CD4-positive, alpha-beta memory T cell (primary cell): ENCODE results near the gene NSUN2. TPM values are rescaled to one million over a fixed set of nuclear protein-coding genes. Genes with fewer than 3 reads are reported as not detected.
A peak's percentile ranks its signal among the peaks of the same experiment; 100 is the strongest.

ENCODE experiments used
- CTCF ChIA-PET: fragments of 350-600 bp; sonication (Branson Sonifier 250); formaldehyde crosslinking; loops from one replicate; lab custom pipeline; 2021; ENCODE audit warnings: inconsistent platforms; ENCODE audit not compliant: partially characterized antibody; lab: Charles Lee
- POLR2A ChIA-PET: fragments of 350-600 bp; sonication (Branson Sonifier 250); formaldehyde crosslinking; loops from one replicate; lab custom pipeline; 2021; ENCODE audit not compliant: partially characterized antibody; lab: Charles Lee
- DNase-seq, 5 donors: peaks; one replicate each; pipeline versions ENCODE4 v3.0.0 to v3.0.0-alpha.2; 2020 to 2022; ENCODE audit warnings: mixed read lengths in 1 of 5
- H3K27ac ChIP-seq: one replicate; pipeline ENCODE4 v1.7.0; 2013; ENCODE audit warnings: low read depth, low read length
- H3K27me3 ChIP-seq: 2 replicates; pipeline ENCODE4 v1.7.0; 2013; ENCODE audit warnings: mild to moderate bottlenecking, low read length, moderate library complexity; ENCODE audit not compliant: insufficient read depth
- H3K36me3 ChIP-seq: 2 replicates; pipeline ENCODE4 v1.7.0; 2013; ENCODE audit warnings: mild to moderate bottlenecking, low read length, moderate library complexity; ENCODE audit not compliant: insufficient read depth
- H3K4me1 ChIP-seq: 2 replicates; pipeline ENCODE4 v1.7.0; 2013; ENCODE audit warnings: mild to moderate bottlenecking, low read length, moderate library complexity; ENCODE audit not compliant: insufficient read depth
- H3K4me3 ChIP-seq, 2 donors: one replicate each; pipeline ENCODE4 v1.7.0; 2013; ENCODE audit warnings: low read length in 2 of 2, mild to moderate bottlenecking in 1 of 2
- H3K9me3 ChIP-seq, 2 donors: one replicate each; pipeline ENCODE4 v1.7.0; 2013; ENCODE audit warnings: low read length in 2 of 2, control low read depth in 1 of 2; ENCODE audit not compliant: control insufficient read depth in 1 of 2
- H3K27ac Mint-ChIP-seq, 7 donors: one replicate each; pipeline ENCODE4 v1.8.0; 2020 to 2021; ENCODE audit warnings: mixed read lengths in 7 of 7, mild to moderate bottlenecking in 6 of 7, inconsistent platforms in 3 of 7, moderate library complexity in 3 of 7
- H3K27me3 Mint-ChIP-seq, 2 donors: one replicate each; pipeline ENCODE4 v1.8.0; 2020 to 2021; ENCODE audit warnings: mixed read lengths in 2 of 2
- H3K36me3 Mint-ChIP-seq, 2 donors: one replicate each; pipeline ENCODE4 v1.8.0; 2020 to 2021; ENCODE audit warnings: mixed read lengths in 2 of 2, inconsistent platforms in 1 of 2, mild to moderate bottlenecking in 1 of 2
- H3K4me1 Mint-ChIP-seq, 4 donors: one replicate each; pipeline ENCODE4 v1.8.0; 2020 to 2021; ENCODE audit warnings: mixed read lengths in 4 of 4, mild to moderate bottlenecking in 1 of 4
- H3K4me3 Mint-ChIP-seq, 8 donors: one replicate each; pipeline ENCODE4 v1.8.0; 2020 to 2021; ENCODE audit warnings: mixed read lengths in 8 of 8, mild to moderate bottlenecking in 7 of 8, moderate library complexity in 6 of 8, inconsistent platforms in 3 of 8
- H3K9me3 Mint-ChIP-seq, 8 donors: one replicate each; pipeline ENCODE4 v1.8.0; 2020 to 2021; ENCODE audit warnings: mixed read lengths in 8 of 8, mild to moderate bottlenecking in 5 of 8, inconsistent platforms in 3 of 8, moderate library complexity in 1 of 8
- intact Hi-C: fragments of 100-400 bp; cut with micrococcal nuclease; formaldehyde crosslinking; loops from one replicate; pipeline ENCODE4 v1.15.1; 2023
- polyA plus RNA-seq, 2 donors: library from polyadenylated mRNA; unstranded; fragments of 300-500 nt; fragmentation: Illumina TruSeq; gene quantifications; one replicate each; pipeline ENCODE4 v1.2.3, GENCODE V29; 2021
- total RNA-seq, 2 experiments: library from RNA; stranded (reverse); gene quantifications; one replicate each; pipeline ENCODE4 v1.2.3, GENCODE V29; 2021

NSUN2 gene
- total RNA-seq (10 to 100 TPM; 78.0 to 81.6 TPM), polyA plus RNA-seq (10 to 100 TPM; 22.6 to 42.6 TPM)

DNA sequence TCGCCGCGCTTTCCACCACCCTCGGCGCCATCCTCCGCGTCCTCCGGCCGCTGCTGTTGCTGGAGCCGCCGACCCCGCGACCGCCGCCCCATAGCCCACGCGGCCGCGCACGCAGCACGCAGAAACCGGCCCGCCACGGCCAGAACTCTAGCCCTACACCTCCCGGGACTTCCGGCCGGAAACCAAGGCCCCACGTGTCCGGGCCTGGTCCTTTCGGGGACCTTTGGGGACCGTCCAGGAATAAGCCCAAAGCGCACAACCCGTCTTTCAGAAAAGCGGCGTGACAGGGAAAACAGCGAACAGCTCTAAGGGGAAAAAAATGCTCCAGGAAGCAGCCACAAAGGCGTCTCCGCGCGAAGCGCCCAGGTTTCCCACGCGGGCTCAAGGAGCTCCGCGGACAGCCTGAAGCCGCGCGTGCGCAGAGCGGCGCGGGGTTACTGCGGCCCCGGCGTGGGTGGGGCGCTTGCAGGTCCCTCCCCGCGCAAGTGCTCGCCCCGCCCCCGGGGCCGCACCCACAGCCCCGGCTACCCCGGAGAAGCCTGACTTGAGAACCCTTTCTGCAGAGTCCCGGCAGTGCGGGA lies at the start of gene NSUN2, which contains the start of gene SRD5A1:
Gene NSUN2, minus strand, starts transcription at position 157 of the 581 bp plus-strand sequence. Its CDS starts 65 bp downstream, at position 92.
Gene SRD5A1, plus strand, starts transcription at position 553 of the 581 bp plus-strand sequence. CDS start 137 bp downstream, outside the sequence.
- H3K27me3 Mint-ChIP-seq = no peaks in the 10 kb centered on the region
- intact Hi-C loops = loop anchor here (1.0 kb wide), 6 partner anchors 80 to 1236 kb away; partner anchors contain the start of genes FASTKD3, ICE1, MED10 and MTRR
- Histone ChIP-seq H3K27ac (peak within 1 kb of the TSS; percentile 87), H3K4me1 (peaks cover 36% of the 10 kb centered on the region), H3K9me3 (no peaks in the 10 kb centered on the region), H3K27me3 (no peaks in the 10 kb centered on the region), H3K4me3 (peak within 1 kb of the TSS; percentile 66 to 94), H3K36me3 (peaks cover 30% of the 10 kb centered on the region)
- H3K4me3 Mint-ChIP-seq = peak within 1 kb of the TSS; percentile 84 to 99 (median 93)
- peaks cover 27 to 41% of the 10 kb centered on the region in 2 donors for H3K36me3 Mint-ChIP-seq
- CTCF ChIA-PET = interaction anchor here (0.7 to 6.3 kb wide), 13 partner anchors 10 to 1211 kb away, joined by 3 to 35 read pairs (median 3); partner anchors contain the start of genes MED10 and TENT4A
- POLR2A ChIA-PET = interaction anchor here (0.7 to 3.7 kb wide), 19 partner anchors 9 to 1236 kb away, joined by 3 to 29 read pairs (median 4); partner anchors contain the start of genes CFAP90, FASTKD3, ICE1 and MED10
- H3K9me3 Mint-ChIP-seq = no peaks in the 10 kb centered on the region
- peak within 1 kb of the TSS; percentile 92 to 99 (median 99) for H3K27ac Mint-ChIP-seq
- peaks cover 30 to 60% (median 39%) of the 10 kb centered on the region in 4 donors for H3K4me1 Mint-ChIP-seq
- peak; percentile 92 to 98 (median 95) for DNase-seq

GRCh38 chr5:6682239-6682638 lies 49.4 kb upstream of the NSUN2 start:
- H3K4me3 Mint-ChIP-seq = no peak overlapping the region
- Histone ChIP-seq H3K4me3 (no peak overlapping the region), H3K36me3 (no peaks in the 10 kb centered on the region), H3K4me1 (no peaks in the 10 kb centered on the region), H3K27ac (no peak overlapping the region), H3K27me3 (peaks cover 3% of the 10 kb centered on the region), H3K9me3 (no peaks in the 10 kb centered on the region)
- peaks cover 23 to 33% of the 10 kb centered on the region in 2 donors for H3K27me3 Mint-ChIP-seq
- H3K9me3 Mint-ChIP-seq = peaks cover 0 to 3% (median 0%) of the 10 kb centered on the region in 8 donors
- DNase-seq = no peak
- no peak overlapping the region for H3K27ac Mint-ChIP-seq
- H3K36me3 Mint-ChIP-seq = no peaks in the 10 kb centered on the region
- POLR2A ChIA-PET = interaction anchor here (1.4 kb wide), 1 partner anchor 31 kb away, joined by 3 read pairs; the partner anchor contains the start of gene TENT4A
- CTCF ChIA-PET = interaction anchor here (1.1 kb wide), 1 partner anchor 63 kb away, joined by 3 read pairs; no protein-coding TSS in a partner anchor
- intact Hi-C loops = no loop called here
- peaks cover under 1 to 5% (median 3%) of the 10 kb centered on the region in 4 donors for H3K4me1 Mint-ChIP-seq

DNA sequence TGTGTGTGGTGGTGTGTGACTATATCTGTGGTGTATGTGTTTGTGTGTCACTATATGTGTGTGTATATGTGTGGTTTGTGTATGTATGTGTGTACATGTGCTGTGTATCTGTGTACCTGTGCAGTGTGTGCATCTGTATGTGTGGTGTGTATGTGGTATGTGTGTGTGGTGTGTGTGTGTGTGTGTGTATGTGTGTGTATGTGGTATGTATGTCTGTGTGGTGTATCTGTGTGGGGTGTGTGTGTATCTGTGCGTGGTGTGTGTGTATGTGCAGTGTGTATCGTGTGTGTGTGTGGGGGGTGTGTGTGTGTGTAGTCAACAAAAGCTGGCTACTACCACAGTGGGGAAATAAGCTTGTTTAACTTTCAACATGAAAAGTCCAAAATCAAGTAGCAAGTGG lies 48.8 kb upstream of the NSUN2 start:
- Mint-ChIP-seq H3K4me1 (peaks cover 0 to 5% (median 2%) of the 10 kb centered on the region in 4 donors), H3K4me3 (no peak overlapping the region), H3K36me3 (no peaks in the 10 kb centered on the region), H3K27ac (no peak overlapping the region), H3K27me3 (peaks cover 23 to 30% of the 10 kb centered on the region in 2 donors), H3K9me3 (peaks cover 0 to 3% (median 0%) of the 10 kb centered on the region in 8 donors)
- no peak overlapping the region for H3K27ac ChIP-seq
- no peak overlapping the region for H3K4me3 ChIP-seq
- ChIA-PET CTCF (no interaction called here), POLR2A (interaction anchor here (1.4 kb wide), 1 partner anchor 31 kb away, joined by 3 read pairs; the partner anchor contains the start of gene TENT4A)
- no peaks in the 10 kb centered on the region for H3K9me3 ChIP-seq
- intact Hi-C loops = no loop called here
- DNase-seq = no peak
- H3K36me3 ChIP-seq = no peaks in the 10 kb centered on the region
- H3K4me1 ChIP-seq = no peaks in the 10 kb centered on the region
- peaks cover 3% of the 10 kb centered on the region for H3K27me3 ChIP-seq

GRCh38 chr5:6680922-6681321 lies 48.1 kb upstream of the NSUN2 start:
- H3K36me3 ChIP-seq = no peaks in the 10 kb centered on the region
- no peaks in the 10 kb centered on the region for H3K9me3 ChIP-seq
- no peaks in the 10 kb centered on the region for H3K4me1 ChIP-seq
- no peak overlapping the region for H3K4me3 ChIP-seq
- POLR2A ChIA-PET = no interaction called here
- H3K27me3 ChIP-seq = peaks cover 3% of the 10 kb centered on the region
- no peak overlapping the region for H3K27ac ChIP-seq
- Mint-ChIP-seq H3K27ac (no peak overlapping the region), H3K27me3 (peaks cover 19 to 26% of the 10 kb centered on the region in 2 donors), H3K9me3 (peaks cover 0 to 3% (median 0%) of the 10 kb centered on the region in 8 donors), H3K4me3 (no peak overlapping the region), H3K4me1 (peaks cover 0 to 3% (median 0%) of the 10 kb centered on the region in 4 donors), H3K36me3 (no peaks in the 10 kb centered on the region)
- intact Hi-C loops = no loop called here
- CTCF ChIA-PET = no interaction called here
- no peak for DNase-seq

- no peak for DNase-seq
- Histone ChIP-seq H3K27me3 (no peaks in the 10 kb centered on the region), H3K27ac (no peak overlapping the region), H3K4me1 (no peaks in the 10 kb centered on the region), H3K9me3 (no peaks in the 10 kb centered on the region), H3K4me3 (no peak overlapping the region), H3K36me3 (no peaks in the 10 kb centered on the region)
- ChIA-PET POLR2A (no interaction called here), CTCF (no interaction called here)
- H3K27ac Mint-ChIP-seq = no peak overlapping the region
- peaks cover 3 to 8% of the 10 kb centered on the region in 2 donors for H3K27me3 Mint-ChIP-seq
- H3K9me3 Mint-ChIP-seq = peaks cover 0 to 3% (median 0%) of the 10 kb centered on the region in 8 donors
- H3K36me3 Mint-ChIP-seq = no peaks in the 10 kb centered on the region
- H3K4me1 Mint-ChIP-seq = peaks cover 0 to 3% (median 0%) of the 10 kb centered on the region in 4 donors
- H3K4me3 Mint-ChIP-seq = no peak overlapping the region
- intact Hi-C loops = no loop called here
These were observed 45.5 kb upstream of the NSUN2 start for GRCh38 chr5:6678385-6678784.

- H3K9me3 ChIP-seq = no peaks in the 10 kb centered on the region
- H3K4me1 ChIP-seq = no peaks in the 10 kb centered on the region
- H3K4me1 Mint-ChIP-seq = peaks cover 0 to 2% (median 0%) of the 10 kb centered on the region in 4 donors
- no peaks in the 10 kb centered on the region for H3K36me3 ChIP-seq
- no peaks in the 10 kb centered on the region for H3K27me3 ChIP-seq
- H3K9me3 Mint-ChIP-seq = peaks cover 0 to 4% (median 0%) of the 10 kb centered on the region in 8 donors
- peaks cover 0 to 4% of the 10 kb centered on the region in 2 donors for H3K36me3 Mint-ChIP-seq
- intact Hi-C loops = no loop called here
- H3K4me3 Mint-ChIP-seq = no peak overlapping the region
- DNase-seq = no peak
- no peak overlapping the region for H3K4me3 ChIP-seq
- H3K27ac ChIP-seq = no peak overlapping the region
- no peak overlapping the region for H3K27ac Mint-ChIP-seq
- peaks cover 2 to 3% of the 10 kb centered on the region in 2 donors for H3K27me3 Mint-ChIP-seq
- CTCF ChIA-PET = interaction anchor here (1.7 kb wide), 1 partner anchor 11 kb away, joined by 4 read pairs; no protein-coding TSS in a partner anchor
- POLR2A ChIA-PET = no interaction called here
These were observed 43.9 kb upstream of the NSUN2 start for GRCh38 chr5:6676702-6677101.
